CMK (cell line): ENCODE results near the gene RPS25.
"Not testable (repeated sequence)": the region's sequence is repeated elsewhere in the genome, so short reads cannot be mapped to it uniquely, and the experiment has no call there.

Source experiments
- DNase-seq: peaks from one replicate; pipeline ENCODE4 v3.0.0-alpha.2; 2010; ENCODE audit warnings: low read depth

The RPS25 gene

DNA sequence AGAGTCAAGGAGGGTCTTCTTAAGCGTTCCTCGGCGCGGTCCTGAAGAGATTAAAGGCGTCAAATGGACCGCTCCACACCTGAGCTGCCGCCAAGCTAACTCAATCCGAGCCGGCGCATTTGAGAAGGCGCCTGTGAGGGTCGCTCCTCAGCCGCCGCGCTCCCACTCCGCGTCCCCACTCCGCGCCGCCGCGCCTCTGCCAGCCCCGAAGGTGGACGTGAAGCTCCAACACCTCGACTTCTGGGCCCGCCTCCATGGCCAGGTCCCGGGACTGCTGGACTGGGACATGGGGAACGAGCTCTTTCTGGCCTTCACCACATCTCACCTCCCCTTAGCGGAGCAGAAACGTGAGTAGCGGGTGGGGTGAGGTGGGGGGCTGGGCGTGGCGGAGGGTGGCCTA, 46.5 kb downstream of the RPS25 start, which contains the start of gene FOXR1:
TSS of gene FOXR1 (plus strand) at position 116 of the 400 bp plus-strand sequence. CDS start at position 287, 171 bp downstream.
- no peak for DNase-seq

DNA sequence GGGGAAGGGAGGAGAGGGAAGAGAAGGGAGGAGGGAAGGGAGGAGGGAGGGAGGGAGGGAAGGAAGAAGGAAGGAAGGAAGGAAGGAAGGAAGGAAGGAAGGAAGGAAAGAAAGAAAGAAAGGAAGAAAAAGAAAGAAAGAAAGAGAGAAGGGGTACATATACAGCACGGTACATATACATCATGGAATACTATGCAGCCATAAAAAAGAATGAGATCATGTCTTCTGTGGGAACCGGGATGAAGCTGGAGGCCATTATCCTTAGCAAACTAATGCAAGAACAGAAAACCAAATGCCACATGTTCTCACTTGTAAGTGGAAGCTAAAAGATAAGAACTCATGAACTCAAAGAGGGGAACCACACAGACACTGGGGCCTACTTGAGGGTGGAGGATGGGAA, 48.6 kb downstream of the RPS25 start:
- not testable (repeated sequence) for DNase-seq
